SJCRH30 (cell line): Measurements from ENCODE around the gene MYO9A. TPM values are rescaled to one million over a fixed set of nuclear protein-coding genes. Genes with fewer than 3 reads are reported as not detected.
"Not testable (repeated sequence)": the region's sequence is repeated elsewhere in the genome, so short reads cannot be mapped to it uniquely, and the experiment has no call there.

Source experiments
- DNase-seq, 2 experiments: peaks; one replicate each; pipeline ENCODE4 v3.0.0-alpha.2; 2015 to 2020
- H3K27ac ChIP-seq: fragments of 250-450 bp; sonication (Bioruptor Pico); 2 replicates; pipeline ENCODE4 v1.5.1; 2020; ENCODE audit warnings: mild to moderate bottlenecking, moderate library complexity
- H3K27me3 ChIP-seq: fragments of 250-450 bp; sonication (Bioruptor Pico); 2 replicates; pipeline ENCODE4 v1.5.1; 2020; ENCODE audit warnings: mild to moderate bottlenecking, moderate library complexity
- H3K36me3 ChIP-seq: fragments of 250-450 bp; sonication (Bioruptor Pico); 2 replicates; pipeline ENCODE4 v1.5.1; 2020; ENCODE audit warnings: mild to moderate bottlenecking, moderate library complexity
- H3K4me1 ChIP-seq: fragments of 250-450 bp; sonication (Bioruptor Pico); 2 replicates; pipeline ENCODE4 v1.5.1; 2020; ENCODE audit warnings: mild to moderate bottlenecking, moderate library complexity
- H3K4me3 ChIP-seq: fragments of 250-450 bp; sonication (Bioruptor Pico); 2 replicates; pipeline ENCODE4 v1.5.1; 2020; ENCODE audit warnings: mild to moderate bottlenecking, moderate library complexity
- H3K9me3 ChIP-seq: fragments of 250-450 bp; sonication (Bioruptor Pico); replicated peaks from 2 replicates; pipeline ENCODE4 v1.5.1; 2020; ENCODE audit warnings: mild to moderate bottlenecking, moderate library complexity
- total RNA-seq: library from RNA; depleted of rRNA; stranded (reverse); fragments of >200 nt; shearing (Covaris generic); gene quantifications from 2 replicates; pipeline ENCODE4 v1.2.3, GENCODE V29; 2014

MYO9A gene
- total RNA-seq, 1 experiment from 2014 or later: 37.2 TPM

DNA sequence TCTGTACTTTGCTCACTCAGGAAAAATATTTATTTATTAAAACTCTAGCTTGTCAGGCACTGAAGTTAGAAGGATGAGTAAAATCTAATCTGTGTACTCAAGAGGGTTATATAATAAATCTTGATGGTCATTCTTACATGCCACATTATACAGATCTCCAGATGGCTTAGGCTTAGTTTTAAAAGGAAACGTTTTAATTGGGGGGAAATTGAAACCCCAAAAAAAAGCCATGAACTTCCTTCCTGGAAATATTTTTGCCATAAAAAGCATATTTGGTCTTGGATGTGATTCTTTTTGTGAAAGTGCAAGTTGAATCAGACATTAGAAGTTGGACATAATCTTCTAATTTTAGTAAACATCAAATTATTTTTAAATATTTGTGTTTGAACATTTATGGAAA, 6.3 kb upstream of the MYO9A start:
- H3K27ac ChIP-seq: no peak overlapping the region
- no peaks in the 10 kb centered on the region for H3K4me1 ChIP-seq
- no peaks in the 10 kb centered on the region for H3K27me3 ChIP-seq
- no peaks in the 10 kb centered on the region for H3K9me3 ChIP-seq
- no peaks in the 10 kb centered on the region for H3K36me3 ChIP-seq
- no peak for DNase-seq
- H3K4me3 ChIP-seq: no peak overlapping the region

DNA sequence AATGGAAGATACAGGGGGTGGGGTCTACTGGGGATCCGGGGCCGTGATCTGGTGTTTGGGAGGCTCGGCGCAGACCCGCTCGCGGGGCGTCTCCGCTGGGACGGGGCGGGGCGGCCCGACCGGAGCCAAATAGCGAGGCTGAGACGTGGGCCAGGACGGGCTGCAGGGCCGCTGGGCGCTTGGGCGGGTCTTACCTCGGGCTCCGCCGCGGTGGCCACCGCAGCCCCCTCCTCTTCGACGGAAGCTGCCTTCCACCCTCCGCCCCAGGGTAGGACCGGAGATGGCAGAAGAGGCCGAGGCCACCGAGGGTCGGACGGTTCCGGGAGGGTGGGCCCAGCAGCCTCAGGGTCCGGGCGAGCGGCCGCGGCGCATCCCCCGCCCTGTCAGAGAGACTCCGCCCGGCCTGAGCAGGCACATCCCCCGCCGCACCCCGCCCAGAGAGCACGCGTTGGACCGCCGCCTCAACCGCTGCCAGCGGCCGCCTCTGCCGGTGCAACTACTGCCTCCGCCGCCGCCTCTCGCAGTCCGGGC, 399 bp downstream of the MYO9A start:
- peaks cover 7% of the 10 kb centered on the region for H3K4me1 ChIP-seq
- no peaks in the 10 kb centered on the region for H3K27me3 ChIP-seq
- no peaks in the 10 kb centered on the region for H3K36me3 ChIP-seq
- peak overlapping the region; percentile 83 for H3K27ac ChIP-seq
- peak; percentile 88 to 89 for DNase-seq
- no peaks in the 10 kb centered on the region for H3K9me3 ChIP-seq
- peak overlapping the region; percentile 87 for H3K4me3 ChIP-seq

DNA sequence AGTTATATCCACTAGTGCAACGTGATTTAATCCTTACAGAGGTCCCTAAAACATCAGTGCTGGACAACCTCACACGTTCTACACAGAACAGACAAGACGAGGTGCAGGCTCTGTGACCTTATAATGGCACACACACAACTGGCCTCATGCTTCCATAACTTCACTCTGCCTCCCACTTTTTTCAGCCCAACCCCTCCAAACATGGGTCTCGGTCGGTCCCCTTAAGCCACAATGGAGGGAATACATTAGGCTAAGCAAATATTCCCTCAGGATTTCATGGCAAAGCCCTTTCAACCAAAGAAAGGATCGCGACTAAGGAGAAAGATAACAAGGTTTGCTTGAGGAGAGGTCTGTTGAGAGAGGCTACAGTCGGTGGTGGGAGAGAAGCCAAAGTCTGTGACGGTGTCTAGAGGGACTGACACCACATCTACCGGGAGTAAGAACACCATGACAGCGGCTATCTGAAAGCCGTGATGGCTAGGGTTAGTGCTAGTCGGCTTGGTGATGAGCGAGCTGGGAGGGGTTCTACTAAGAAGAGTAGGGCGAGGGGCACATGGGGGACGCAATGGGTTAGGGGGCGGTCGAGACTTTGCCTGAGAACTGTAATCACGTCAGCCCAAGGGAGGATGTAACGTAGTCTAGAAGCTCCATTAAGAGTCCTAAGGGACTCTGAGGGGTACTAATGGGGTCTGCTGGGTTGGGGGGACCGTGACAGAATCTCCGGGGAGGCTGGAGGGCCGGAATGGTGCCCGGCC, 1.0 kb downstream of the MYO9A start:
- peak overlapping the region; percentile 87 for H3K4me3 ChIP-seq
- H3K36me3 ChIP-seq: no peaks in the 10 kb centered on the region
- DNase-seq: peak; percentile 31 to 52
- no peaks in the 10 kb centered on the region for H3K9me3 ChIP-seq
- no peaks in the 10 kb centered on the region for H3K27me3 ChIP-seq
- peak overlapping the region; percentile 83 for H3K27ac ChIP-seq
- peaks cover 12% of the 10 kb centered on the region for H3K4me1 ChIP-seq

- Histone ChIP-seq H3K9me3 (no peaks in the 10 kb centered on the region), H3K4me3 (no peak overlapping the region), H3K36me3 (no peaks in the 10 kb centered on the region), H3K4me1 (peaks cover 12% of the 10 kb centered on the region), H3K27me3 (no peaks in the 10 kb centered on the region), H3K27ac (no peak overlapping the region)
- DNase-seq: no peak
Observed at GRCh38 chr15:72113347-72114031, 4.5 kb downstream of the MYO9A start.

GRCh38 chr15:72112805-72113204, 5.1 kb downstream of the MYO9A start:
- peaks cover 12% of the 10 kb centered on the region for H3K4me1 ChIP-seq
- no peak overlapping the region for H3K4me3 ChIP-seq
- no peaks in the 10 kb centered on the region for H3K9me3 ChIP-seq
- H3K36me3 ChIP-seq: no peaks in the 10 kb centered on the region
- H3K27me3 ChIP-seq: no peaks in the 10 kb centered on the region
- no peak for DNase-seq
- H3K27ac ChIP-seq: no peak overlapping the region

- H3K4me1 ChIP-seq: peaks cover 12% of the 10 kb centered on the region
- no peaks in the 10 kb centered on the region for H3K27me3 ChIP-seq
- H3K36me3 ChIP-seq: no peaks in the 10 kb centered on the region
- no peak overlapping the region for H3K4me3 ChIP-seq
- DNase-seq: peak; percentile 42 to 62
- H3K27ac ChIP-seq: no peak overlapping the region
- no peaks in the 10 kb centered on the region for H3K9me3 ChIP-seq
Observed at GRCh38 chr15:72112116-72112515, 5.8 kb downstream of the MYO9A start.

DNA sequence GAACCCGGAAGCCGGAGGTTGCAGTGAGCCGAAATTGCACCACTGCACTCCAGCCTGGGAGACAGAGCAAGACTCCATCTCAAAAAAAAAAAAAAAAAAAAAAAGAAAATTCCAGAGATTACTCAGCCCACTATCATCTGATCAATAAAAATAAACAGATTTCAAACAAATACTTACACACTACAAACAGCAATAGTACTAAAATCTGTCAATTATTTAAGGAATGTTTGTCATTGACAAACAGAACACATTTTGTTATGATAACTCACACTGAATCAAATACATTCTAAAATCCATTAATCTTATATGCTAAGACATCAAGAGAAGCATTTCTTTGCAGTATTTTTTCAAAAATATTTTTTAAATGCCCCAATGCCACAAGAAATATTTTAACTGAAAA, 7.6 kb downstream of the MYO9A start:
- Histone ChIP-seq H3K9me3 (no peaks in the 10 kb centered on the region), H3K4me1 (peaks cover 7% of the 10 kb centered on the region), H3K27me3 (no peaks in the 10 kb centered on the region), H3K4me3 (no peak overlapping the region), H3K27ac (no peak overlapping the region), H3K36me3 (no peaks in the 10 kb centered on the region)
- no peak for DNase-seq

GRCh38 chr15:72106068-72106467, 11.9 kb downstream of the MYO9A start:
- H3K27me3 ChIP-seq: no peaks in the 10 kb centered on the region
- no peaks in the 10 kb centered on the region; the same call in 1 of the 2 replicates for H3K4me1 ChIP-seq
- H3K4me3 ChIP-seq: no peak overlapping the region
- no peaks in the 10 kb centered on the region for H3K9me3 ChIP-seq
- H3K27ac ChIP-seq: no peak overlapping the region
- H3K36me3 ChIP-seq: no peaks in the 10 kb centered on the region
- no peak for DNase-seq

GRCh38 chr15:72105111-72105510, 12.8 kb downstream of the MYO9A start:
- DNase-seq: no peak
- no peaks in the 10 kb centered on the region for H3K9me3 ChIP-seq
- no peaks in the 10 kb centered on the region for H3K27me3 ChIP-seq
- no peaks in the 10 kb centered on the region; the same call in 1 of the 2 replicates for H3K4me1 ChIP-seq
- no peaks in the 10 kb centered on the region for H3K36me3 ChIP-seq
- H3K27ac ChIP-seq: no peak overlapping the region
- no peak overlapping the region for H3K4me3 ChIP-seq

GRCh38 chr15:72100551-72100950, 17.4 kb downstream of the MYO9A start:
- H3K9me3 ChIP-seq, H3K27ac ChIP-seq, H3K4me1 ChIP-seq, H3K4me3 ChIP-seq, H3K36me3 ChIP-seq, DNase-seq, H3K27me3 ChIP-seq: not testable (repeated sequence)

GRCh38 chr15:72099155-72099554, 18.8 kb downstream of the MYO9A start:
- no peaks in the 10 kb centered on the region for H3K27me3 ChIP-seq
- 0 out of 2 replicates have a peak, but pooled peaks cover 4% of the 10 kb centered on the region for H3K36me3 ChIP-seq
- H3K9me3 ChIP-seq: no peaks in the 10 kb centered on the region
- H3K27ac ChIP-seq: no peak overlapping the region
- DNase-seq: no peak
- H3K4me1 ChIP-seq: no peaks in the 10 kb centered on the region
- H3K4me3 ChIP-seq: no peak overlapping the region

- Histone ChIP-seq H3K4me1 (no peaks in the 10 kb centered on the region), H3K27ac (no peak overlapping the region), H3K27me3 (no peaks in the 10 kb centered on the region), H3K9me3 (no peaks in the 10 kb centered on the region), H3K36me3 (0 out of 2 replicates have a peak, but pooled peaks cover 4% of the 10 kb centered on the region), H3K4me3 (no peak overlapping the region)
- no peak for DNase-seq
Observed at GRCh38 chr15:72098040-72098439, 19.9 kb downstream of the MYO9A start.

- 0 out of 2 replicates have a peak, but pooled peaks cover 6% of the 10 kb centered on the region for H3K36me3 ChIP-seq
- no peak for DNase-seq
- H3K27me3 ChIP-seq: no peaks in the 10 kb centered on the region
Observed at GRCh38 chr15:72096796-72097195, 21.2 kb downstream of the MYO9A start.

DNA sequence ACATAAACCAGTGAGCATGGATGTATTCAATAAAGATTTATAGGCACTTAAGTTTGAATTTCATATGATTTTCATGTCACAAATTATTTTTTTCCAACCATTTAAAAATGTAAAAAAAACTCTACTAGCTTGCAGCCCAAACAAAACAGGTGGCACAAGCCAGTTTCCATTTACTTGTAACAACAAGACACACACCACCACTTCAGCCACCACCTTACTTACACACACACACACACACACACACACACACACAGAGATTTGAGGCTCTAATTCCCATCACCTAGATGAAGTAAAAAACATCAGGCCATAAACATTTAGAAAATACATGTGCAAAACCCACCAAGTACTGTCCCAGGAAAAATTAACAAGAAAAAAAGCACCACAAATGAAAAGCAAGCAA, 25.3 kb downstream of the MYO9A start:
- Histone ChIP-seq H3K4me1 (no peaks in the 10 kb centered on the region), H3K9me3 (no peaks in the 10 kb centered on the region; the same call in 1 of the 2 replicates), H3K27me3 (no peaks in the 10 kb centered on the region), H3K4me3 (no peak overlapping the region), H3K27ac (no peak overlapping the region), H3K36me3 (0 out of 2 replicates have a peak, but pooled peaks cover 6% of the 10 kb centered on the region)
- DNase-seq: no peak

More at GRCh38 chr15:72096796-72097195, 21.2 kb downstream of the MYO9A start:
- no peak overlapping the region for H3K4me3 ChIP-seq
- H3K27ac ChIP-seq: no peak overlapping the region
- H3K9me3 ChIP-seq: no peaks in the 10 kb centered on the region
- no peaks in the 10 kb centered on the region for H3K4me1 ChIP-seq

DNA sequence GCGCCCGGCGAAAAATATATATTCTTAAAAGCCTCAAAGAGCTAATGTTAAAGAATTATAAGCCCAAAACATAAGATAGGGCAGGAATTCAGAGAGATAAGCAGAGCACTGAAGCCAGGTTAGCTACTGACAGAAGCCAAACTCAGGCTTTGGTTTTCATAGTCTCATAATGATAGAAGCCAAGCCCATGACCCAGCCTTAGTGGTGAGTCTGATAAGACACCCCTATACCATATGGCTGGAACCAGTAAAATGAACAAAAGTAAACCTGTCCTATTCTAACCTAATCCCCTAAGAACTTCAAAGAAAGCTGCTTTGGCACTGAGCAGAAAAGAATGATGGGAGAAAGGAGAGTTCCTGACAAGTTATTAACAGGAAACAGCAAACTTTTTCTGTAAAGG, 25.9 kb downstream of the MYO9A start:
- no peaks in the 10 kb centered on the region; the same call in 1 of the 2 replicates for H3K9me3 ChIP-seq
- no peak overlapping the region for H3K4me3 ChIP-seq
- H3K27ac ChIP-seq: no peak overlapping the region
- DNase-seq: no peak
- no peaks in the 10 kb centered on the region for H3K27me3 ChIP-seq
- no peaks in the 10 kb centered on the region for H3K4me1 ChIP-seq
- 0 out of 2 replicates have a peak, but pooled peaks cover 6% of the 10 kb centered on the region for H3K36me3 ChIP-seq
